Suprapubic skin (tissue), 3 donors: ENCODE measurements around the gene SMAD5.

ENCODE experiments used
- POLR2AphosphoS5 ChIP-seq, 3 donors: sonication (generic); formaldehyde crosslinking; IDR thresholded peaks; one replicate each; pipeline ENCODE4 v1.6.1; 2017; ENCODE audit warnings: antibody characterized with exemption in 3 of 3
- TF ChIP-seq, protein P1 (sequence below), 2 donors: fragments of 200-600 bp in 1 of 2; fragments of 450-650 bp in 1 of 2; sonication (generic) in 1 of 2; IDR thresholded peaks; one replicate each; pipeline ENCODE4 v1.5.1; 2016 to 2019; ENCODE audit warnings: antibody characterized with exemption in 2 of 2, mild to moderate bottlenecking in 1 of 2, moderate library complexity in 1 of 2

DNA sequence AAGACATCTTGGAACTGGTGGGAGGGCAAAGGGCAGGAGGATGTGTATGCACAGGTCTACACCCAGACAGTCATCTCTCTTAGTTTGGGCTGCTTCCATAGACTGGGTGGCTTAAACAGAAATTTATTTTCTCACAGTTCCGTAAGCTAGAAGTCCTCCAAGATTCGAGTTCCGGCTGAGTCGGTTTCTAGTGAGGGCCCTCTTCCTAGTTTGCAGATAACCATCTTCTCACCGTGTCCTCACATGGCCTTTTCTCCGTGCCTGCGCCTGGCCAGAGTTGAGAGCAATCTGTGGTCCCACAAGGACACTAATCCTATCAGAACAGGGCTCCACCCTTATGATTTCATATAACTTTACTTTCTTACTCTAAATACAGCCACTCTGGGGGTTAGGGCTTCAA lies 56.2 kb downstream of the SMAD5 start:
- TF ChIP-seq, protein P1, sequence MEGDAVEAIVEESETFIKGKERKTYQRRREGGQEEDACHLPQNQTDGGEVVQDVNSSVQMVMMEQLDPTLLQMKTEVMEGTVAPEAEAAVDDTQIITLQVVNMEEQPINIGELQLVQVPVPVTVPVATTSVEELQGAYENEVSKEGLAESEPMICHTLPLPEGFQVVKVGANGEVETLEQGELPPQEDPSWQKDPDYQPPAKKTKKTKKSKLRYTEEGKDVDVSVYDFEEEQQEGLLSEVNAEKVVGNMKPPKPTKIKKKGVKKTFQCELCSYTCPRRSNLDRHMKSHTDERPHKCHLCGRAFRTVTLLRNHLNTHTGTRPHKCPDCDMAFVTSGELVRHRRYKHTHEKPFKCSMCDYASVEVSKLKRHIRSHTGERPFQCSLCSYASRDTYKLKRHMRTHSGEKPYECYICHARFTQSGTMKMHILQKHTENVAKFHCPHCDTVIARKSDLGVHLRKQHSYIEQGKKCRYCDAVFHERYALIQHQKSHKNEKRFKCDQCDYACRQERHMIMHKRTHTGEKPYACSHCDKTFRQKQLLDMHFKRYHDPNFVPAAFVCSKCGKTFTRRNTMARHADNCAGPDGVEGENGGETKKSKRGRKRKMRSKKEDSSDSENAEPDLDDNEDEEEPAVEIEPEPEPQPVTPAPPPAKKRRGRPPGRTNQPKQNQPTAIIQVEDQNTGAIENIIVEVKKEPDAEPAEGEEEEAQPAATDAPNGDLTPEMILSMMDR (IDR thresholded peaks at IDR 0.05): no peak
- no peak for TF ChIP-seq POLR2AphosphoS5 (IDR thresholded peaks at IDR 0.05)
